DOHH2 (cell line): ENCODE results near the gene YIF1A.

Source experiments
- CTCF ChIP-seq: fragments of 200-600 bp; sonication (generic); IDR thresholded peaks from one replicate; pipeline ENCODE4 v1.5.1; 2014; ENCODE audit warnings: antibody characterized with exemption, mild to moderate bottlenecking, low read depth, low read length; ENCODE audit not compliant: poor library complexity, severe bottlenecking
- EZH2phosphoT487 ChIP-seq: fragments of 200-600 bp; sonication (generic); IDR thresholded peaks from 2 replicates; pipeline ENCODE4 v1.6.1; 2017; ENCODE audit warnings: borderline replicate concordance, mild to moderate bottlenecking, antibody characterized with exemption, low read length, moderate library complexity, mixed read lengths

- TF ChIP-seq CTCF (no peak), EZH2phosphoT487 (no peak)
Measured at GRCh38 chr11:66331542-66332370, 42.8 kb upstream of the YIF1A start.
